Transverse colon (tissue), 4 donors: Measurements from ENCODE around the gene GDI1. TPM values are rescaled to one million over a fixed set of nuclear protein-coding genes. Genes with fewer than 3 reads are reported as not detected.

Experiments
- DNase-seq: peaks from one replicate; pipeline ENCODE4 v3.0.0-alpha.2; 2019
- H3K27ac ChIP-seq, 4 donors: fragments of 200-600 bp; sonication (generic); 2 replicates each; pipeline ENCODE4 v1.5.1; 2016 to 2018; ENCODE audit warnings: inconsistent platforms in 4 of 4
- H3K27me3 ChIP-seq: fragments of 200-600 bp; sonication (generic); 2 replicates; pipeline ENCODE4 v1.5.1; 2017; ENCODE audit warnings: inconsistent platforms
- H3K36me3 ChIP-seq, 4 donors: fragments of 200-600 bp; sonication (generic); 2 replicates each; pipeline ENCODE4 v1.5.1; 2017 to 2019; ENCODE audit warnings: inconsistent platforms in 4 of 4
- H3K4me1 ChIP-seq, 4 donors: fragments of 200-600 bp; sonication (generic); 2 replicates each; pipeline ENCODE4 v1.5.1; 2017 to 2020; ENCODE audit warnings: inconsistent platforms in 4 of 4
- H3K4me3 ChIP-seq, 4 donors: fragments of 200-600 bp; sonication (generic); 1 replicate in 1 of 4; 2 replicates in 3 of 4; pipeline versions ENCODE4 v1.5.1 to v1.6.1; 2017 to 2019; ENCODE audit warnings: inconsistent platforms in 4 of 4
- H3K9me3 ChIP-seq, 2 donors: fragments of 200-600 bp; sonication (generic); 2 replicates each; pipeline ENCODE4 v1.5.1; 2017 to 2019; ENCODE audit warnings: inconsistent platforms in 2 of 2
- CTCF ChIP-seq, 5 experiments: fragments of 200-600 bp in 3 of 5; fragments of 450-650 bp in 2 of 5; sonication (generic) in 3 of 5; IDR thresholded peaks; 1 replicate in 2 of 5; 2 replicates in 3 of 5; pipeline ENCODE4 v1.5.1; 2016 to 2017; ENCODE audit warnings: antibody characterized with exemption in 5 of 5, inconsistent platforms in 3 of 5, mild to moderate bottlenecking in 2 of 5, moderate library complexity in 1 of 5
- EP300 ChIP-seq: sonication (generic); formaldehyde crosslinking; IDR thresholded peaks from one replicate; pipeline ENCODE4 v1.6.1; 2017; ENCODE audit warnings: antibody characterized with exemption, low read depth
- POLR2A ChIP-seq: fragments of 450-650 bp; IDR thresholded peaks from one replicate; pipeline ENCODE4 v1.6.1; 2016; ENCODE audit warnings: antibody characterized with exemption, mild to moderate bottlenecking, moderate library complexity
- POLR2AphosphoS5 ChIP-seq, 3 donors: sonication (generic); formaldehyde crosslinking; IDR thresholded peaks; one replicate each; pipeline ENCODE4 v1.6.1; 2016; ENCODE audit warnings: antibody characterized with exemption in 3 of 3
- WGBS, 2 donors: methylation state at CpG; one replicate each; pipeline ENCODE4 v1.1.5; 2018; ENCODE audit warnings: low coverage in 1 of 2; 5-methylcytosine and 5-hydroxymethylcytosine counted together
- in situ Hi-C, 4 donors: fragments of 200-750 bp; cut with MboI; loops; one replicate each; pipeline versions ENCODE4 v1.15.0 to v1.15.1; 2017; ENCODE audit warnings: low sequenced_read_pairs in 3 of 4, low pct_ligation_motif_present in 1 of 4, low pct_unique_long_range_greater_than_20kb in 1 of 4
- intact Hi-C: fragments of 100-400 bp; cut with DNase I; formaldehyde crosslinking; loops from one replicate; pipeline ENCODE4 v1.15.1; 2023; ENCODE audit warnings: low total_unique reads
- total RNA-seq, 4 donors: library from RNA; depleted of rRNA; stranded (reverse); fragments of >200 nt; gene quantifications; one replicate each; pipeline ENCODE4 v1.1.0, GENCODE V29; 2016

GDI1 gene
- total RNA-seq, 4 donors from 2014 or later, result 86.6 to 173 (median 119) TPM

DNA sequence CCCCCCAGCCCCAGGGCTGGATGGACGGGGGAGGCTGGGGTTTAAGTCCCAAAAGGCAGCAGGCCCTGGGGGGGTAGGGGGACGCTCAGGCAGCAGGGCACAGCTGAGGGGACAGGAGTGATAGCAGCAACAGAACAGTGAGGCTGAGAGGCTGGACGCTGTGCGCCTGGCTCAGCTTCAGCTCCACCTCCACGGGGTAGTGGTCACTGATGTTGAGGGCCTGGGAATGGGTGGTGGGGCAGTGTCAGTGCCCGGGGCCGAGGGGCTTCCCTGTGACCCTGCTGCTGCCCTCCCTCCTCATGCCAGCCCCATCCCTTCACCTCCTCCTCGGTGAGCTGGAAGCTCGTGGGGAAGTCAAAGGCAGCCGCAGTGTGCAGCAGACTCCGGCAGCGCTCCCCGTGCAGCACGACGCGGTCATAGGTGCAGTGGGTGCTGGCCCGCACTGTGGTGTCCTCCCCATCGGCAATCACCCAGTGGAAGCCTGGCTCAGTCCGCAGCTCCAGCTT lies 34.3 kb upstream of the GDI1 start:
- intact Hi-C loops, result no loop called here
- Histone ChIP-seq H3K4me1 (peaks cover 0 to 14% (median 8%) of the 10 kb centered on the region in 4 donors), H3K36me3 (peaks cover 0 to 10% (median 0%) of the 10 kb centered on the region in 4 donors), H3K9me3 (no peaks in the 10 kb centered on the region), H3K27ac (no peak overlapping the region), H3K4me3 (no peak overlapping the region), H3K27me3 (no peaks in the 10 kb centered on the region)
- 79% methylated on average over 11 of the region's 19 CpGs; no CpG with 5 or more reads in 1 of the 2 donors for WGBS, 2 donors
- no peak for DNase-seq
- TF ChIP-seq POLR2AphosphoS5 (IDR thresholded peaks at IDR 0.05), result no peak
- in situ Hi-C loops, result loop anchor here in 3 of 4 donors (25.0 kb wide), 1 partner anchor 135 kb away; the partner anchor contains the start of genes G6PD (in 3 of the 3) and IKBKG (in 3 of the 3)

GRCh38 chrX:154403192-154403591 lies 33.8 kb upstream of the GDI1 start:
- H3K36me3 ChIP-seq, result peaks cover 0 to 10% (median 0%) of the 10 kb centered on the region in 4 donors
- peaks cover 0 to 14% (median 8%) of the 10 kb centered on the region in 4 donors for H3K4me1 ChIP-seq
- no peaks in the 10 kb centered on the region for H3K27me3 ChIP-seq
- TF ChIP-seq POLR2A, result no peak
- no peak for TF ChIP-seq POLR2AphosphoS5 (IDR thresholded peaks at IDR 0.05)
- no peak for TF ChIP-seq CTCF (IDR thresholded peaks at IDR 0.05)
- TF ChIP-seq EP300, result no peak
- intact Hi-C loops, result no loop called here
- H3K4me3 ChIP-seq, result no peak overlapping the region
- 88% methylated on average over 10 of the region's 10 CpGs; no CpG with 5 or more reads in 1 of the 2 donors for WGBS, 2 donors
- H3K9me3 ChIP-seq, result no peaks in the 10 kb centered on the region
- in situ Hi-C loops, result loop anchor here in 3 of 4 donors (25.0 kb wide), 1 partner anchor 134 kb away; the partner anchor contains the start of genes G6PD (in 3 of the 3) and IKBKG (in 3 of the 3)
- DNase-seq, result no peak
- H3K27ac ChIP-seq, result no peak overlapping the region

- no peak overlapping the region for H3K27ac ChIP-seq
- TF ChIP-seq EP300 (no peak), POLR2AphosphoS5 (IDR thresholded peaks at IDR 0.05) (no peak), CTCF (IDR thresholded peaks at IDR 0.05) (no peak), POLR2A (no peak)
- peaks cover 0 to 16% (median 8%) of the 10 kb centered on the region in 4 donors for H3K4me1 ChIP-seq
- DNase-seq, result no peak
- H3K9me3 ChIP-seq, result no peaks in the 10 kb centered on the region
- intact Hi-C loops, result no loop called here
- in situ Hi-C loops, result loop anchor here in 3 of 4 donors (25.0 kb wide), 1 partner anchor 133 kb away; the partner anchor contains the start of genes G6PD (in 3 of the 3) and IKBKG (in 3 of the 3)
- H3K36me3 ChIP-seq, result peaks cover 0 to 10% (median 0%) of the 10 kb centered on the region in 4 donors
- H3K27me3 ChIP-seq, result no peaks in the 10 kb centered on the region
- no peak overlapping the region for H3K4me3 ChIP-seq
- WGBS, 2 donors, result 88% methylated on average over 4 of the region's 4 CpGs; no CpG with 5 or more reads in 1 of the 2 donors
Observed at GRCh38 chrX:154403858-154404257, 33.1 kb upstream of the GDI1 start.

- no peak for TF ChIP-seq EP300
- TF ChIP-seq POLR2AphosphoS5 (IDR thresholded peaks at IDR 0.05), result no peak
- TF ChIP-seq POLR2A, result no peak
- TF ChIP-seq CTCF (IDR thresholded peaks at IDR 0.05), result no peak
- 94% methylated on average over 15 of the region's 16 CpGs; no CpG with 5 or more reads in 1 of the 2 donors for WGBS, 2 donors
- Histone ChIP-seq H3K27me3 (no peaks in the 10 kb centered on the region), H3K27ac (no peak overlapping the region), H3K4me3 (no peak overlapping the region), H3K4me1 (peaks cover 0 to 11% (median 4%) of the 10 kb centered on the region in 4 donors), H3K9me3 (no peaks in the 10 kb centered on the region), H3K36me3 (peaks cover 0 to 6% (median 0%) of the 10 kb centered on the region in 4 donors)
- DNase-seq, result no peak
- in situ Hi-C loops (loop anchor here in 3 of 4 donors (25.0 kb wide), 1 partner anchor 133 kb away; the partner anchor contains the start of genes G6PD (in 3 of the 3) and IKBKG (in 3 of the 3)), intact Hi-C loops (loop anchor here (5.0 kb wide), 1 partner anchor 48 kb away; no protein-coding TSS in a partner anchor)
Observed at GRCh38 chrX:154404625-154405192, 32.2 kb upstream of the GDI1 start.
